HG03575 (cell line): ENCODE measurements around the gene LRP1.

Source experiments
- ATAC-seq: cut with Tn5 transposase; IDR thresholded peaks from one replicate; pipeline ENCODE4 v1.9.1; 2021; ENCODE audit not compliant: unreplicated experiment, insufficient number of reproducible peaks, low FRiP score; ENCODE audit errors: extremely low read depth

Gene LRP1

DNA sequence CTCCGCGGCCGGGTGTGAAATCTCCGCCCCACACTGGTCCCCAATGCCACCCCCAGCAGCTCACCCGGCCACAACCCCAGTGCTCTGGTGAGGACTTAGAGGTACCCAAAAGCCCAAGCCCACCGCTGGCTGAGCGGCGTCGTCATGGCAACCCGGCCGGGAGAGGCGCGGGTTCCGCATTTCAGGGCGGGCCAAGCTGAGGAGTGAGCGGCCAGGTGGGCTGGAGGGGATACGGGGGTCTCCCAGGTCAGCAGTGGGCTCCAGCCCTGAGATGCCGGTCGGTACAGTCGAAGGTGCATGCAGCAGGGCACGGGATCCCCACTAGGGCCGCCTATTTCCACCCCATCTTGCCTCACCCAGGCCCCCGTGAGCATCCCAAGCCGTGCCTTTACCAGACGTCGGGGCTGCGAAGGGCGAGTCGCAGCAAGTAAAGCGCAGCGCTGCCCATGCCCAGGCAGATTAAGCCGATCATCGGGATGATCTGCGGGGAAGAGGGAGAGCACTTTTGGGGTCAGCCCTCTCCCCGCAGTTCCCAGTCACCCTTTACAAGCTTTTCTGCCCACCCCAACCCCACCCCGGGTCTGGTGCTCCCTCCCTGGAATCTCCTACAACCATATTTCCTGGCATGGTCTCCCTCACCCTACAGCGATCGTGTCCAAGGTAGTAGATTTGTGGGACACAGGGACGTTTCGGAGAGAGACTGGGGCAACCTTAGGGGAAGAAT is 108.1 kb downstream of the LRP1 start:
- no peak for ATAC-seq

DNA sequence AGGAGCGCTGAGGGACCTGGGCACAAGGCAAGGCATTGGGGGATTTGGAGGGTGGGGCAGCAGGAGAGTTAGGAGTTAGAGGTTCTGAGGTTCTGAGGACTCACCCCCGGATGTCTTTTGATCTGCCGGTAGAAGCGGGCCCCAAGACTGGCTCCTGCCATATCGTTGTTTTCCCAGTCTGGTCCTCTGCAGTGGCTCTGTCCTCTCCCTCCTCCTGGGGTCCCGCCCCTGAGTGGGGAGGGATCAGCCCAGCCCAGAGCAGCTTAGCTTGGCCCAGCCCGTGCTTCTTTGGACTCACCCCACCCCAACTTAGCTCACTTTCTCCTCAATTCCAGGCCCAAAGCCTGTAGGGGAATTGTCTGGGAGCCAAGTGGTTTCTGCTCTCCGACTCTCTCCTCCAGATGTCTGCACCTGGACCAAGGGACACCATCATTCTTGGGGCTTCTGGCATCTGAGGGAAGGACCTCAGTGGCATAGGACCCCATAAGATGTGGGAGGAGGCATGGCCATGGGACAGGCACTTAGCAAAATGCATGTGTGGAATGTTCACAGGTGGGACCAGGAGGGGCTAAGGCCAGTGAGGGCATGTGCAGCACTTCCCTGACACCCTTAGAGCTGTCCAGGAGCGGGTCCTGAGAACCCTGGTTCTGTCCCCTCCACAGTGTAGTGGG is 108.8 kb downstream of the LRP1 start:
- ATAC-seq, result no peak

DNA sequence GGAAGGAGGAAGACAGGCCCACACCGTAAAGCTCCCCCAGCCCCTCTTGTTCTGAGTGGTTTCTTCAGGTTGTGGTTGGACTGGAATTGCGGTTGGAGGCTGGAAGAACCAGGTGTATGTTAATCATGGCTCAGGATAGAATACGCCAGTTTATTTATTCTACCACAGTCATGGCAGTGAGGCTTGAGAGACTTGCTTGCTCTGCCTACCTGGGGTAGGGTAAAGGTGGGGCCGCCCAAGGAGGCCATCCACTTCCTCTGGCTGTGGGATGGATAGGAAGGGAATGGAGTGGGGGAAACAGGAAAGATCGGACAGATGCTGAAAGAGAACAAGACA is 109.3 kb downstream of the LRP1 start:
- no peak for ATAC-seq

DNA sequence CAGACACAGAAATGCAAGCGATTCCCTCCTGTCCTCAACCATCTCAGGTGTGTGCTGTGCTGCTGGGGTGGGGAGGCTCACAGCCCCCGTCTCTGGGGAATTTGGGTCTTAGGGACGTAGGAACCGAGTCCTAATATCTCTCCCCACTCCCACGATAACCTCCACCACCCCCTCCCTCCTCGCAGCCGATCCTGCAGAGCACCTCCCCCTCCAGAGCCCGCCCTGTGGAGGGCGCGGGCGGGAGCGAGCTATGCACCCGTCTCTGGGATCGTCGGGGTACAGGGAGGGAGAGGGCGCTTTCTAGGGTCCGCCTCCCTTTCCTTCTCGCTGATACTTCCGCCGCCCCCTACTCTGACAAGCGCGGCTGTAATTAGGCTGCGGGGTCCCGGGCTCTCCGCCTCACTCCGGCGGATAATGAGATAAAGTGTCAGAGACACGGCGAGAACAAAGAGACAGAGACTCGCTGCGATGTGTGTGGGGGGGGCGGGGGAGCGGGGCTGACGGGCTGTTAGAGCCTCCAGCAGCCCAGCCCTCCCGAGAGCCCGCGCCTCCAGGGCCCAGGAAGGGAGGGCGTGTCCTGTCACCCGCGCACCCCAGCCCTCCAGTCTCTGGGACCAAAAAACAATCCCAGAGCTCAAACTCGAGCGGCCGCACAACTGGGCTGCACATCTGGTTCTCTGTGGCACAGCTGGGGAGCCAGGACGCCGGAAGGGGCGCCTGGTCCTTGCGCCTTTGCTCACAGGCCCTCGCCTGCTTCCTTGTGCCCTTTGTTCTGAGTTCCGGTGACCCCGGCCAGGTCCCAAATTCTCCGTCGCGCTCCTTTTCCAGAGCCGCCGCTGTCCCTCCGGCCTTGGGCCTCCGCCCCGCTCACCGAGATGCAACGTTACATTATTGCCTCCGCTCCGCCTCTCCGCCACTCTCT is 109.9 kb downstream of the LRP1 start:
- no peak for ATAC-seq

DNA sequence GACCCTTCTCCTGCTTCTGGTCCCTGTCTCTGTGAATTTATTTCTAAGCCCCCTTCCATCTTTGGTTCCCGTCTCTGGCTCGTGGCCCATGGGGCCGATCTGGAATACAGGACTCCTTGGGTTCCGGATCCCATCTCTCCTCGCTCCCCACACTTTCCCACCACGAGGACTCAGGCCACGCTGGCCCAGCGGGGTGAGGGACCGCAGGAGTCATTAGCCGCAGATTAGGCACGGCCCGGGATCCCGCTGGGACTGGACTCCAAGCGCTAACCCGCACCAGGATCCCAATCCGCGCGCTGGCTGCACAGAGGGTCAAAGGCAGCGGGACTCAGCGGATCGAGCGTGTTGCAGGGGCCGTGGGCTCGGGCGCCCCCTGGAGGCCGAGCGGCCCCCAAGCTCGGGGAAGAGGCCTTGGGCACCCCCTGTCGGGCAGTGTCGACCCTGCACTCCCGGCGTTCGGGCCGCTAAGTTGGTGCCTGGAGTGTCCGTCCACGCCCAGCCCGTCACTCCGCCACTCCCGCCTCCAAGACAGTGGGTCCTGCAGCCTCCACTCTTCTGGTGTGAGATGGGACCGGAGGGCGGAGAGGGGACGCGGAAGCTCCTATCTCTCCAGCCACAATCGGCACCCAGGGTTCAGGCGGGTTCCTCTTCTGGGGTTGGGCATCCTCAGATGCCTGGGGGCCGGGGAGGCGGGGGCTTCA is 110.7 kb downstream of the LRP1 start:
- no peak for ATAC-seq

DNA sequence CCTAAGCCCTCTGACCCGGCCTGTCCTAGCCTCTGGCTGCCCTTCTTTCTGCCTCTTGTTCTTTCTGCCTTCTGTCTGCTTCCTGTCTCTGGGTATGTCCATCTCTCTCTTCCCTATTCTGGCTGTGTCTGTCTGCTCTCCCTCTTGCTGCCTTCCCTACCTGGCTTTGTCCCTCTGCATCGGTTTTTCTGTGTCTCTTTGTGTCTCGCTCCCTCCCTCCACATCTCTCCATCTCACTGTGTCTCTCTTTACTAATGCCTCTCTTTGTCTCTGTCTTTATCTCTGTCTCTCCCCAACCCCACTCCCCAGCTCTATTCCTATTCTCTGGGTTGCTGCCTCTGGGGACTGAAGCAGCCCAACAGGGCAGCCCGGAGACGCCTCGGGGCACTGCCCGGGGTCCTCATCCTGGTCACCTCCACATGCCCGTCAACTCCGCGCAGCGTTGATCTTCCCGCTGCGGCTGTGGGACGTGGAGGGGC is 111.3 kb downstream of the LRP1 start:
- no peak for ATAC-seq

DNA sequence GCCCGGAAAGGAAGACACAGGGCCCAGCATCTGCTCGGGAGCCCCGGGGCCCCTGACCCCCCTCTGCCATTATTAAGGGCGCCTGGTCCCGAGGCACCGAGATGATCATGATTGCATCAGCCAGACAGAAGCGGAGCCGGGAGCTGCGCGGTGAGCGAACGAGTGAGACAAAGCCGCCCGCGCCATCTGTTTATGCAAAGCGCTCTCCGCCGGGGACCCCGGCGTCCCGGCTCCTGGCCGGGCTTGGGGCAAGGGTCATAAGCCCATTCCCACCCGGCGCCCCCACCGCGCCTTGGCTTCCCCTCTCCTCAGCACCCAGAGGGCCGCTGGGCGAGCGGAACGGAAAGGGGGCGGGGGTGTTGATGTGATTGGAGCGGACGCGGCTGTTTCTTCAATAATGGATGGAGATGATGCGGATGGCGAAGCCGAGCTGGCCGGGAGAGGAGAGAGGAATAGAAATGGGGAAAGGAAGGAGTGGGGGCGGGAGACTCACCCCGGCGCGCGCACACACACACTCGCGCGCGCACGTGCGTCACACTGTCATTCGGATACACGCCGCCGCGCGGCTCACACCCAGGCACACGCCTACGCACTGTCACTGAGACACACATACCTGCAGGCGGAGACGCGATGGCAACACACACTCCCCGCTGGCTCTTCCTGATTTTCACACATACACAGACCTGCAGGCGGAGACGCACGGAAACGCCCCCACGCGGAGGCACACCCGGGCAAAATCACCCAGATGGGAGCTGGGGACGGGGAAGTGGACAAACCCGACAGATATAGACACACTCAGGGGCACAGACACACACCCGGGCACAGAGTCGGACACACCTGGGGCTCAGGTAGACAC is 112.0 kb downstream of the LRP1 start:
- no peak for ATAC-seq

DNA sequence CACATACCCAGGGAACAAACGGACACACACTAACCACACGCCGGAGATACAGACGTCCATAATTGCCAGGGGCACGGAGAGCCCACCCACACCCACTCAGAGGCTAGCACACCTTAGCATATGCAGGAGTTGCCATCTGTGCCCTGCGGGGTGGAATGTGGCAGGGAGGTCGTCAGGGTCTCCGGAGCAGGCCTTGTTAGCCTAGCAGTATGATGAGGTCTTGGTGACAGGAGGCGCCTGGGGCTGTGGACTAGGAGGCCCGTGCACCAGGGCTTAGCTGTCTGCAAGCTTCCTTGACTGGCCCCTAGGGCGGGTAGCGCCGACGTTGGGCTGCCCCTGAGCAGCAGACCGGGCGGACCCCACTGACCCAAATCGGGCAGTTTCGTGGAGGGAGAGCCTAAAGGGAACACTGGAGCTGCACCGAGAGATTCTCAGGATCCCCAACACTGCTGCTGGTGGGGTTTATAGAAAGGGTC is 112.7 kb downstream of the LRP1 start:
- no peak for ATAC-seq

DNA sequence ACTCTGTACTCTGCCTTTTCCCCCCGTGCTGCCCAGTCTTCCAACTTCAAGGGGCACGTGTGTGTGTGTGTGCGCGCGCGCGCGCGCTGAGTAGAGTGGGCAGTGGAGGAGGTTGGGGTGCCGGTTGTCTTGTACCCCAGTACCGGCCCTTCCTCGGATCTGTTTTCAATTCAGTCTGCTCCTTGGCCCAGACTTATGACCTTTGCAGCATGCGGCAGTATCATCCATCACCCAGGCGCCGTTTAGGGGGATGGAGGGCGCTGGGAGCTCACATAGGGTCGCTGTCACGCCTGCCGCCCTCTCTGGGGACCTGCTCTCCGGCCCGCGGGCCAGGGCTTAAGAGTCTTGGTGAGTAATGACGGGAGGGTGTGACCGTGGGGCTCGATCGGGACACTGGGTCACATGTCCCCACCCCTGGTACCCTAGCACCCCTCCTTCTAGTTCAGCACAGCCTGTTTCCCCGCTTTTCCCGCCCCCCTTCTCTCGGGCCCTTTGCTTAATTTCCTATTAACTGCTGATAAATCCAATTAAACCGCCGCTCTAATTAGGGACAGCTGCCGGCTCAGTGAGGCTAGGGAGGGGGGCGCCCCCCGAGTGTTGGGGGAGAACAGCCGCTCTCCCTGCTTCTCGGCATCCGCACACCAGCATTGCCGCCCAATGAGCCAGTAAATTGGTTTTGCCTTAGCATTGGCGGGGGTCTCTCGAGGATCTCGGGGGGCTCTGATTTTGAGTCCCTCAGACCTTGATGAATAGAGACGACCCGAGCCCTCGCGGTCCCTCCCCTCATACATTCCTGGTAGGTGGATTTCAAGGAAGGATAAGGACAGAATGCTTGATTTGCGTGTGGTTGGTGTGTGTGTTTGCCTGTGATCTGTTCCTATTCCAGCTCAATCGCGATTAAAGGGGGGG is 113.4 kb downstream of the LRP1 start:
- no peak for ATAC-seq

DNA sequence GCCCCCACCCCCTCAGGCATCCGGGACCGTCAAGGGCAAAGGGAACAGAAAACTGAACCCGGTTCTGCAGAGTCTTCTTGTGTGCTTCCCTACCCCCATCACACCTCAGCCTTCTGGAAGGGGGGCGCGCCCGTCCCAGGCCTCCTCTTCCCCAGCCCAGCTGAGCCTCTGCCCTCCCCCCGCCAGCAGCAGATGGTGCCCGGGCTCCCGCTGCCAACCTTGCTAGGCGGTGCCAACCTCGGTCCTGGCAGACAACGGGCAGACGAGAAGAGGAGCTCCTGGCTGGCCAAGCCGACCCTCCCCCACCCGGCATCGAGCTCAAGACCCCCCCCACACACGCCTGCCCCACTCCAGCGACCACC is 114.0 kb downstream of the LRP1 start:
- ATAC-seq, result no peak

DNA sequence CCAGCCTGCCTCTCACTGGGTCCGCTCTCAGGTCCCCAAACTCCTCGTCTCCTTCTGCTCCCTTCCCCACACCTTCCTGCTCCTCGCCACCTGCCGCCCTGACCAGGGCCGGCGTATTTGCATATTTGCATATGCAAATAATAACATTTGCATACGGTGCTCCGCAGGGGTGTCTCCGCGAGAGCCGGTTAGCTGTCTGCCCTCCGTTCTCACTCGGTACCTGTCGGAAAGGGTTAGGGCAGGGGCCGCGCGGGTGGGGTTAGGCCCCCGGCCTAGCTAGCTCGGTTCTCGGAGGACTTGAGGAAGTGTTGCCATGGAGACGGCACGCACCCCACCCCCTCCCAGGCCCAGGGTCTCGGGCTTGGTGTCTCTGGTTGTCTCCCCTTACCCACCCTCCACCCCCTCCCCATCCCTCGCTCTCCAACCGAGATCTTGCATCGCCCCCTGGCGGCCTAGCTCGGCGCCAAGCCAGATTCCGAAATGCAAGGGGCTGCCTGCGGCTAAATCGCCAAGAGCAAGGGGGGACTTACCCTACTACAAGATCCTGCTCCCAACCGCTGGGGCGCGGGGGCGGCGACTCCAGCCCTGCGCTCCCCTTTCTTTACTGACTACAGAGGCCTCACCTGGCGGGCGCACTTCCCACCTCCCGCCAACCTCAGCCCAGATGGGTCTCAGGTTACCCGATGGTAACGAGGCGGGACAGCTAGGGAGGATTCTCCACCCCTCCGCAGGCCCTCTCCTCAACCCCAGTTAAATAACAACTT is 114.6 kb downstream of the LRP1 start:
- no peak for ATAC-seq

DNA sequence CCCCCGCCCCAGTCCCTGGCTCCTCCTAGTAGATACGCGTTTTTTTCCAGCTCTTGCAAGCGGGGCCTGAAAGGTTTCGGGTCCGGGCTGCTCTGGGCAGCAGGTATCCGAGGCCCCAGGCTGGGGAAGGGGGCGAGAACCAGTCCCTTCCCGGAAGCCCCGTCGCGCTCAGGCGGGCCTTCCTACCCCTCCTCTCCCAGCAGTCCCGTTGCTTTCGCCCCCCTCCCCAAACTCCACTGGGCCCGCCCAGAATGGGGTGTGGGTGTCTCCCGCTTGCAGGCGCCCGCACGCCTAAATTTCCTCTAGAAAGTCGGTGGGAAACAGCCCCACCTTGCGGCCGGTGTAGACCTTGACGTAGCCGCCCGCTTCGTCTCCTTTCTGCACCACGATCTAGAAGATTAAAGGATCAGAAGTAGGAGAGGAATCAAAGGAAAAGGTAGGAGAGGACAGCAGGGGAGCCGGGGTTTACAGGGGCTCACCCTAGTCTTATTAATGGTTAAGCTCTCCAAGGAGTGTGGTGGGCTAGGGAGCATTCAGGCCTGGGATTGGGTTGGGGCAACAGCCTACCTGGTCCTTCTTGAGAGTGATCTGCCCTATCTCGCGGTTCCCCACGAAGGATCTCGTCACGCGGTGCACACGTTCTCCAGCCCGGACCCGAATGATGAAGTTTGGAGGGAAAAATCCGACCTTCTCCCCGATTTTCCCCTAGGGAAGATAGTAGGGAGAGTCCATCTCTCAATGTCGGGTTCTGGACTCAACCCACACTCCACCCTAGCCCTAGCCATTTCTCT is 115.4 kb downstream of the LRP1 start:
- ATAC-seq, result no peak

DNA sequence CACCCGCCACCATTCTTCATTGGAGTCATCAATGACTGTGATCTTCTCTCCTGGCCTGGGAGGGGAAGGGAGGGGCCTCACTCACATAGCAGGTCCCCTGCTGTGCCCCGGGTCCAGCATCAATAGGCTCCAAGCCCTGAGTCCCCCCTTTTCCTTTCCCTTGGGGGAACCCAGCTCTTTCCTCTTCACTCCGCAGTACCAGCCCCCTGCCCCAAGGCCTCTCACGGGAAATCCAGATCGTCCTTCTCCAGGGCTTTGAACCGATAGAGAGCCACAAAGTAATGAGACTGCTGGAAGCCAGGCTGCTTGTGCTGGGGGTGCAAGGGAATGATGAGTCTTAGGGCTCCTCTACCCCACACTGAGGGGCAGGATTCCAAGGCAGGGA is 116.0 kb downstream of the LRP1 start:
- no peak for ATAC-seq

DNA sequence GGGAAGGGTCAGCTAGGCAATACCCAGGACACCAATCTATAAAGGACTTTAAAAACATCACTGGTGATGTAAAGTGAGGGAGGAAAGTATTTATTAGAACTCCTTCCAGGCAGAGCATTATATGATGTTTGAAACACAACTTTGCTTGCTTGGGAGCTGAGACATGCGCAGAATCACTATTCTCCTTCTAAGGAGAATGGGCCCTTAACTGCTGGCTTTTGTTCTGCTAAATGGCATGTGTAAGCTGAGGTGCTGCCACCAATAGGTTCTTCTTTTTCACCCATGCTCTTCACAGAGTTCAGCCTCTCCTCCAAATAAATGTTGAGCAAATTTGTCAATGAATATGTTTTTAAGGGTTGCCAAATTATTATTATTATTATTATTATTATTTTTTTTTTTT is 118.8 kb downstream of the LRP1 start:
- no peak for ATAC-seq

DNA sequence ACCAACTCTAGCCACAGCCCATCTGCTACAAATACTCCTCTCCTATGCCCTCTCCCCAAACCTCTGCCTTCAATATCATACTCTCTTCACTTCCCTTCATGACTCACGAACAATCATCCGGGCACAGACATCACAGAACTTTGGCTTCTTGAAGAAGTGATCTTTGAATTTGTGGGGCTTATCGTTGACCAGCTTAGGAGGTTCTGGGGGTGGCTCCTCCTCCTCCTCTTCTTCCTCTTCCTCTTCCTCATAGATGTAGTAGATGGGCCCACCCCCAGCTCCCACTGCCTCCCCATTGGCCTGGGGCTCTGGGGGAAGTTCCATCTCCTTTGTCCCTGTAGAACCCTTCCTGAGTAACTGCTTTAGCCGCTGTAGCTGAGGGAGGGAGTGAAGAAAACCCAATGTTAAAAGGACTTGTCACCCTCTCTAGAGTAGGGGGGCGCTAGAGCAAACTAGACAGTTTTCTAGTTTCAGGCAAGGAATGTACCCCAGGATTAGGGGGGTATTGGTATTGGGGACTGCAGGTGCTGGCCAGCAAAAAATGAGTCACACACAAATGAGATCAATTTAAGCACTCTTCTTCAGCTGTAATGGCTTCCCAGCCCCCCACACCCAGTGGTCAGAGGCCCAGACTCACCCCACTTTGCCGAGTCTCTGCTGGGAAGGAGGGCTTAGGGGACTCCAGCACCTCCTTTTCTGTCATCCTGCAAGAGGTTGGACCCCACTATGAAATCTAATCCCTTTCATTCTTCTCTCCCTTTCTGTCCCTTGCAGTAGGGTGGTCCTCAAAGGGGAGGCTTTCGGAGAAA is 120.9 kb downstream of the LRP1 start:
- no peak for ATAC-seq
